ENCODE data around the gene SUGP1. TPM values are rescaled to one million over a fixed set of nuclear protein-coding genes. Genes with fewer than 3 reads are reported as not detected.

Gene SUGP1
- total and polyA plus RNA-seq, 8 donors = 13.0 to 129 (median 36.6) TPM

DNA sequence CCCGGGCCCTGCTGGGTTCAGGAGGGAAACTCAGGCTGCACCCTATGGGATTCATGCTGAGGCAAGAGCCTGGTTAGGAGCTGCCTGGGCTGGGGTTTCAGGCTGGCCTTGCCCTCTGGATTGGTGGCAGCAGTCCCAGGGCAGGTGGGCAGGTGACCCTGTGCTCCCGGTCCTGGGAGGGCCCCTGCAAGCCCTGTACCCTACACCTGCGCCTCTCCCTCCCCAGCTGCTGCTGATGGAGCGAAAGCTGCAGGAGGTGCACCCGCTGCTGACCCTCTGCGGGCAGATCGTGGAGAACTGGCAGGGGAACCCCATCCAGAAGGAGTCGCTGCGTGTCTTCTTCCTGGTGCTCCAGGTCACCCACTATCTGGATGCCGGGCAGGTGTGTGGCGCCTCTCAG, 20.7 kb upstream of the SUGP1 start:
- H3K36me3 ChIP-seq = peaks cover 90 to 100% (median 100%) of the 10 kb centered on the region in 4 donors
- intact Hi-C loops (cut with DNase I; ENCODE audit: low total_unique reads) = no loop called here

DNA sequence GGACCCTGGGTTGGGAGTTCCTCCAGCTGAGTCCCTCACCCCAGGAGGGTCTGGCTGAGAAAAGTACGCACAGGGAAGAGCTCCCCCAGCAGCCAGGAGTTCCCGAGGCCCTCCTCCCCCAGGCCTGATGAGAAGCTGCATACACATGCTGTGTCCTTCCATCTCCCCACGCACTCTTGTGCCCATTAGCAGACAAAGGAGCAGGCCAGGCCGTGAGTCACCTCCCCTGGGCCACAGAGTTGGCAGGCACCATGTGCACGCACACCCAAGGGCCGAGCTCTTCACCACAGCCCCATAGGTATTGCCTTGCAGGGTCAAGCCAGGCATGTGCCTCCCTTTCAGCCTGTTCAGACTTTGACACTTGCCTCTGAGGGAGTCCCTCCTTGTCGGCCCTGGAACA, 17.8 kb upstream of the SUGP1 start:
- Histone ChIP-seq H3K4me1 (peaks cover 0 to 9% (median 0%) of the 10 kb centered on the region in 4 donors), H3K4me3 (no peak overlapping the region), H3K27me3 (no peaks in the 10 kb centered on the region), H3K9me3 (no peaks in the 10 kb centered on the region), H3K36me3 (peaks cover 75 to 100% (median 100%) of the 10 kb centered on the region in 4 donors), H3K27ac (no peak overlapping the region)
- no peak for DNase-seq
- WGBS, 5 donors = 85 to 91% (median 89%) methylated on average over 7 of the region's 7 CpGs
- TF ChIP-seq POLR2AphosphoS5 (IDR thresholded peaks at IDR 0.05) (no peak), POLR2A (IDR thresholded peaks at IDR 0.05) (no peak), EP300 (IDR thresholded peaks at IDR 0.05) (no peak)
- TF ChIP-seq, protein P1, sequence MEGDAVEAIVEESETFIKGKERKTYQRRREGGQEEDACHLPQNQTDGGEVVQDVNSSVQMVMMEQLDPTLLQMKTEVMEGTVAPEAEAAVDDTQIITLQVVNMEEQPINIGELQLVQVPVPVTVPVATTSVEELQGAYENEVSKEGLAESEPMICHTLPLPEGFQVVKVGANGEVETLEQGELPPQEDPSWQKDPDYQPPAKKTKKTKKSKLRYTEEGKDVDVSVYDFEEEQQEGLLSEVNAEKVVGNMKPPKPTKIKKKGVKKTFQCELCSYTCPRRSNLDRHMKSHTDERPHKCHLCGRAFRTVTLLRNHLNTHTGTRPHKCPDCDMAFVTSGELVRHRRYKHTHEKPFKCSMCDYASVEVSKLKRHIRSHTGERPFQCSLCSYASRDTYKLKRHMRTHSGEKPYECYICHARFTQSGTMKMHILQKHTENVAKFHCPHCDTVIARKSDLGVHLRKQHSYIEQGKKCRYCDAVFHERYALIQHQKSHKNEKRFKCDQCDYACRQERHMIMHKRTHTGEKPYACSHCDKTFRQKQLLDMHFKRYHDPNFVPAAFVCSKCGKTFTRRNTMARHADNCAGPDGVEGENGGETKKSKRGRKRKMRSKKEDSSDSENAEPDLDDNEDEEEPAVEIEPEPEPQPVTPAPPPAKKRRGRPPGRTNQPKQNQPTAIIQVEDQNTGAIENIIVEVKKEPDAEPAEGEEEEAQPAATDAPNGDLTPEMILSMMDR (IDR thresholded peaks at IDR 0.05) = no peak
- intact Hi-C loops (cut with DNase I; ENCODE audit: low total_unique reads) = no loop called here

More for the DNA sequence above, 20.7 kb upstream of the SUGP1 start:
- H3K4me3 ChIP-seq = no peak overlapping the region
- DNase-seq = no peak
- H3K4me1 ChIP-seq = peaks cover 0 to 9% (median 0%) of the 10 kb centered on the region in 4 donors
- H3K27ac ChIP-seq = no peak overlapping the region
- WGBS, 5 donors = 87 to 95% (median 91%) methylated on average over 6 to 11 of the region's 11 CpGs
- no peaks in the 10 kb centered on the region for H3K27me3 ChIP-seq
- H3K9me3 ChIP-seq = no peaks in the 10 kb centered on the region
- TF ChIP-seq EP300 (IDR thresholded peaks at IDR 0.05) (no peak), POLR2AphosphoS5 (IDR thresholded peaks at IDR 0.05) (no peak), POLR2A (IDR thresholded peaks at IDR 0.05) (no peak)
- TF ChIP-seq, protein P1 (IDR thresholded peaks at IDR 0.05) = no peak

DNA sequence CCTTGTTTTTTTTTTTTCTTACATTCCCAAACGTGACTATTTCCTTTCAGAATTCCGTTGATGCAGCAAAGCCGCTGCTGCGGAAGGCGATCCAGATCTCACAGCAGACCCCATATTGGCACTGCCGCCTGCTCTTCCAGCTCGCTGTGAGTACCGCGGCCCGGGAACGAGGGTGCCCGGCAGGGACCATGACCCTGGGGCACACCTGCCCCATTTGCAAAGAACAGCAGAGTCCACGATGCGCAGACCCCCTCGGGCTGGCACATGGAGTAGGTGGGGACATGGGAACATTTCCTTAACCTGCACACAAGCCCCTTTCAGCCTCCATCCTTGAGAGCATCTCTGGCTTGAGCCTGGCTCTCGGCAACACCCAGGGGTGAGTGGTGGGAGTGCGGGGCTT, 16.8 kb upstream of the SUGP1 start:
- no peak for DNase-seq
- 91 to 95% (median 92%) methylated on average over 17 of the region's 17 CpGs for WGBS, 5 donors
- Histone ChIP-seq H3K4me1 (no peaks in the 10 kb centered on the region), H3K27ac (no peak overlapping the region), H3K9me3 (no peaks in the 10 kb centered on the region), H3K36me3 (peaks cover 67 to 100% (median 100%) of the 10 kb centered on the region in 4 donors), H3K27me3 (no peaks in the 10 kb centered on the region), H3K4me3 (no peak overlapping the region)
- TF ChIP-seq POLR2AphosphoS5 (IDR thresholded peaks at IDR 0.05) (no peak), EP300 (IDR thresholded peaks at IDR 0.05) (no peak), POLR2A (IDR thresholded peaks at IDR 0.05) (no peak)
- TF ChIP-seq, protein P1 (IDR thresholded peaks at IDR 0.05) = no peak
- intact Hi-C loops (cut with DNase I; ENCODE audit: low total_unique reads) = no loop called here

DNA sequence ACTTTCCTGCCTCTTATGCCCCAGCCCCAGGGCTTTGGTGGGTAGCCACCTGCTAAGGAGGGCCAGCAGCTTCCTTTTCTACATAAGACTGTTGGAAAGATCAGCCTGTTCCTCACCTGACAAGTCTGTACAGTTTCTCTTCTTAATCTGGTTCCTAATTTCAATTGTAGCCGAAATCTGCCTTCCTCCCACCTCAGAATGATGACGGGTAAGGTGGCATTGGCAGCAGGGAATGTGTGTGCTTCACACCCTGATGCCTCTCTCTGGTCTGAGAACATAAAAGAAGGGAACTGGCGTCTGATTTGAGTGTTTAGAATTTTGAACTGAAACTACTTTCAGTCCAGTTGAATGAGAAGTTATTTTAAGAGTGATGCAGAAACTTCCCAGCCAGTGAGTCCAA, 16.3 kb upstream of the SUGP1 start:
- no peak for DNase-seq
- no peak overlapping the region for H3K4me3 ChIP-seq
- peaks cover 65 to 100% (median 100%) of the 10 kb centered on the region in 4 donors for H3K36me3 ChIP-seq
- intact Hi-C loops (cut with DNase I; ENCODE audit: low total_unique reads) = no loop called here
- no peaks in the 10 kb centered on the region for H3K9me3 ChIP-seq
- TF ChIP-seq POLR2A (IDR thresholded peaks at IDR 0.05) = no peak
- TF ChIP-seq EP300 (IDR thresholded peaks at IDR 0.05) = no peak
- TF ChIP-seq, protein P1 (IDR thresholded peaks at IDR 0.05) = no peak
- no peaks in the 10 kb centered on the region for H3K27me3 ChIP-seq
- H3K4me1 ChIP-seq = no peaks in the 10 kb centered on the region
- 52 to 60% (median 59%) methylated on average over 3 of the region's 3 CpGs for WGBS, 5 donors
- H3K27ac ChIP-seq = no peak overlapping the region

Measured in stomach (tissue), 9 donors.